ENCODE data around the gene THSD4. TPM values are rescaled to one million over a fixed set of nuclear protein-coding genes. Genes with fewer than 3 reads are reported as not detected.

Gene THSD4
- total RNA-seq, 4 donors from 2014 or later = 16.6 to 25.3 (median 24.1) TPM

DNA sequence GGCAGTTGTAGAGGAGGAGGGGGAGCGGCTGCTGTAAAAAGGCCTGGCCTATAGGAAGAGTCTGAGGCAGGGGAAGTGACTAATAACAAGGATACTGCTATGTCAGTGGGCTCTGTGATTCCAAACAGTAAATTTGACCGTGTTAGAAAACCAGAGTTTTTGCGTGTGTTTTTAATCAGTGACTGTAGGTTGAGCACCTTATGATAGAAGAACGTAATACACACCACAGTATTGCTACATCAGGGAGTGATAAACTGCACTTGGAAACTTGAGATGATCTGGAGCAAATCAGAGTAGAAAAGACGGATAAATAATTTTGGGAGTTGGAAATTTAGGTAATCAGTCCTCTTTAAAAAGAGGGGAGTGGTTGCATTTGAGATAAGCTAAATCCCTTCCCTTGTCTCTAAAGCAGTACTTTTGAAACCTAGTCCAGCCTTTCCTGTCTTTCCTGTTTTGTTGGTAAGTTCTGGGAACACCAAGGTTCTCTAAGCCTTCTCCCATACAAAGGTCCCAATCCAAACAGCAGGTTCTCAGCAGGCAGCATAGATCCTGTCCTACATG is 564.6 kb downstream of the THSD4 start:
- H3K27ac ChIP-seq = peak overlapping the region; percentile 76
- no peak overlapping the region for H3K4me3 ChIP-seq
- H3K4me1 ChIP-seq = peaks cover 51% of the 10 kb centered on the region
- TF ChIP-seq POLR2AphosphoS5 (IDR thresholded peaks at IDR 0.05) = peak in 1 of 3 donors; percentile 37
- TF ChIP-seq, protein P1, sequence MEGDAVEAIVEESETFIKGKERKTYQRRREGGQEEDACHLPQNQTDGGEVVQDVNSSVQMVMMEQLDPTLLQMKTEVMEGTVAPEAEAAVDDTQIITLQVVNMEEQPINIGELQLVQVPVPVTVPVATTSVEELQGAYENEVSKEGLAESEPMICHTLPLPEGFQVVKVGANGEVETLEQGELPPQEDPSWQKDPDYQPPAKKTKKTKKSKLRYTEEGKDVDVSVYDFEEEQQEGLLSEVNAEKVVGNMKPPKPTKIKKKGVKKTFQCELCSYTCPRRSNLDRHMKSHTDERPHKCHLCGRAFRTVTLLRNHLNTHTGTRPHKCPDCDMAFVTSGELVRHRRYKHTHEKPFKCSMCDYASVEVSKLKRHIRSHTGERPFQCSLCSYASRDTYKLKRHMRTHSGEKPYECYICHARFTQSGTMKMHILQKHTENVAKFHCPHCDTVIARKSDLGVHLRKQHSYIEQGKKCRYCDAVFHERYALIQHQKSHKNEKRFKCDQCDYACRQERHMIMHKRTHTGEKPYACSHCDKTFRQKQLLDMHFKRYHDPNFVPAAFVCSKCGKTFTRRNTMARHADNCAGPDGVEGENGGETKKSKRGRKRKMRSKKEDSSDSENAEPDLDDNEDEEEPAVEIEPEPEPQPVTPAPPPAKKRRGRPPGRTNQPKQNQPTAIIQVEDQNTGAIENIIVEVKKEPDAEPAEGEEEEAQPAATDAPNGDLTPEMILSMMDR (IDR thresholded peaks at IDR 0.05) = no peak
- DNase-seq (ENCODE audit: low spot score in 2 of 2) = no peak
- no peaks in the 10 kb centered on the region for H3K27me3 ChIP-seq
- 49% methylated on average over 5 of the region's 5 CpGs for WGBS
- H3K9me3 ChIP-seq = no peaks in the 10 kb centered on the region
- H3K36me3 ChIP-seq = no peaks in the 10 kb centered on the region

DNA sequence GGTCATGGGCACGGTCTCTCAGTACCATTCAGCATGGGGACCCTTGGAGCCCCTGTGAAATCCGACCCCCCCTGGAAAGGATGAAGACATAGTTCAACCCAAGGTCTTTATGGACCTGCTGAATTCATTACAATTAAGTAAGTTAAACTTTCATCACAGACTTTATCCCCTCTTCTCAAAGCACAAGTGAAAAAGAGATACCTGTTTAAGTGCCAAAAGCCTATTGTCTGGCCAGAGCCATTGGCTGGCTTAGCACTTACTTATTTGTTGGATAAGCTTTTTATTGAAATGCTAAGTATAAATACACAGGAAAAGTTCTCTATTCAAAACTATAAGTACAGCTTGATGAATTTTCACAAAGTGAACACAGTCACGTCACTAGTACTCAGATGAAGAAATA is 566.7 kb downstream of the THSD4 start:
- H3K4me3 ChIP-seq = no peak overlapping the region
- WGBS = 89% methylated on average over 3 of the region's 3 CpGs
- peaks cover 42% of the 10 kb centered on the region for H3K4me1 ChIP-seq
- no peaks in the 10 kb centered on the region for H3K27me3 ChIP-seq
- no peak for DNase-seq (ENCODE audit: low spot score in 2 of 2)
- no peak overlapping the region for H3K27ac ChIP-seq
- TF ChIP-seq, protein P1 (IDR thresholded peaks at IDR 0.05) = no peak
- TF ChIP-seq POLR2A (IDR thresholded peaks at IDR 0.05) (no peak), POLR2AphosphoS5 (IDR thresholded peaks at IDR 0.05) (no peak), EP300 (IDR thresholded peaks at IDR 0.05) (no peak)
- H3K9me3 ChIP-seq = no peaks in the 10 kb centered on the region
- no peaks in the 10 kb centered on the region for H3K36me3 ChIP-seq

DNA sequence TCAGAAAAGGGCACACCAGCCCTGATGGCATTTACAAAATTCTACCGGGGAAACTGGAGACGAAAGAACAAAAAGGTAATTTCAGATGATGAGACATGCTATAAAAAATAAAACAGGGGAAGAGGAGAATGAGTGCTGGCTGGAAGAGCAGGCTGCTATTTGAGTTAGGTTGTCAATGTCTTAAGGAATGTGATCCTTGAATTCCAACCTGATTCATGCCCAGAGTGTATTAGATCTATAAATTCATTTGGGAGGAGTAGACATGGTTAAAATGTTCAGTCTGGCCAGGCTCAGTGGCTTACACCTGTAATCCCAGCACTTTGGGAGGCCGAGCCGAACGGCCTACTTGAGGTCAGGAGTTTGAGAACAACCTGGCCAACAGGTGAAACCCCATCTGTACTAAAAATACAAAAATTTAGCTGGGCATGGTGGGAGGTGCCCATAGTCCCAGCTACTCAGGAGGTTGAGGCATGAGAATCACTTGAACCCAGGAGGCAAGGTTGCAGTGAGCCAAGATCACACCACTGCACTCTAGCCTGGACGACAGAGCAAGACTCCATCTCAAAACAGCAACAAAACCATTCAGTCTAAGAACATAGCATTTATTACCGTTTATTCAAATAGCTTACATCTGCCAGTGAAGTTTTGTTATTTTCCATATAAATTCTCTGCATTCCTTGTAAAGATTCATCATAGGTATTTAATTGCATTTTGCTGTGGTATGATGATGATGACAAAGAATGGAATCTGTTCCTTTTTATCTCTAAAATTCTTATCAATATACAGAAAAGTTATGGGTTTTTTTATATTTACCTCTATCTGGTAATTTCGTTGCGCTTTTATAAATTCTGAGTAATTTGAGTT is 568.4 kb downstream of the THSD4 start:
- TF ChIP-seq POLR2AphosphoS5 (IDR thresholded peaks at IDR 0.05) = no peak
- TF ChIP-seq POLR2A (IDR thresholded peaks at IDR 0.05) = no peak
- TF ChIP-seq EP300 (IDR thresholded peaks at IDR 0.05) = no peak
- TF ChIP-seq, protein P1 (IDR thresholded peaks at IDR 0.05) = no peak
- Histone ChIP-seq H3K36me3 (no peaks in the 10 kb centered on the region), H3K27me3 (no peaks in the 10 kb centered on the region), H3K27ac (no peak overlapping the region), H3K4me1 (peaks cover 31% of the 10 kb centered on the region), H3K4me3 (no peak overlapping the region), H3K9me3 (no peaks in the 10 kb centered on the region)
- WGBS = 79% methylated on average over 9 of the region's 9 CpGs
- no peak for DNase-seq (ENCODE audit: low spot score in 2 of 2)

DNA sequence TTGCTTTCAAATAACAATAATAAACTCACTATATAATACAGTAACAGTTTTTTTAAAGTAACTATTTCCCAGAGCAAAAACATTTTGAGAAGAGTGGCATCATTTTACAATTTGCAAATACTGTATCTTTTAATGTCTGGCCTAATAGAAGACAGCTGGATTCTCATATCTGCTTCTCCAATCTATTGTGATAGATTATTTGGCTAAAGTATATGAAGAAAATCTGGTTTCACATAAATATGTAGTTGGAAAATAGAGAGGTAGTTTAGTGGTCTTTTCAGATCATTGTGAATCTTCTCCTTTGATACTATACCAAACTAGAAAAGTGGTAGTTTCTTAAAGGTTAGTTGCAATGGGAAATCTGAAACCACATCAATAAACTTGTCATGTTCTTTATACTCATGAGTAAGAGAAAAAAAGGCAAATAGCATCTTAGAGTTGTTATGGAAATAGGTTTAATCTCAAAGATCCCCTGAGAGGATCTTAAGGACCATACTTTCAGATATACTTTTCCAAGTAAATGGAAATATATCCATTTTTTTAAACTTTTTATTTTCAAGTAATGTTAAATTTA is 570.2 kb downstream of the THSD4 start:
- DNase-seq (ENCODE audit: low spot score in 2 of 2) = no peak
- no peaks in the 10 kb centered on the region for H3K27me3 ChIP-seq
- TF ChIP-seq POLR2A (IDR thresholded peaks at IDR 0.05) = no peak
- TF ChIP-seq POLR2AphosphoS5 (IDR thresholded peaks at IDR 0.05) = no peak
- TF ChIP-seq EP300 (IDR thresholded peaks at IDR 0.05) = no peak
- TF ChIP-seq, protein P1 (IDR thresholded peaks at IDR 0.05) = no peak

More for the DNA sequence above, 570.2 kb downstream of the THSD4 start:
- Histone ChIP-seq H3K36me3 (no peaks in the 10 kb centered on the region), H3K4me1 (peaks cover 14% of the 10 kb centered on the region), H3K9me3 (no peaks in the 10 kb centered on the region), H3K27ac (no peak overlapping the region), H3K4me3 (no peak overlapping the region)

Data from suprapubic skin (tissue), 4 donors.